GM18909 (cell line): Measurements from ENCODE around the gene TEKT1.
"Not testable (repeated sequence)": the region's sequence is repeated elsewhere in the genome, so short reads cannot be mapped to it uniquely, and the experiment has no call there.

Experiments
- ATAC-seq: cut with Tn5 transposase; IDR thresholded peaks from one replicate; pipeline ENCODE4 v1.9.1; 2021; ENCODE audit warnings: mild to moderate bottlenecking; ENCODE audit not compliant: unreplicated experiment, poor library complexity

TEKT1 gene

DNA sequence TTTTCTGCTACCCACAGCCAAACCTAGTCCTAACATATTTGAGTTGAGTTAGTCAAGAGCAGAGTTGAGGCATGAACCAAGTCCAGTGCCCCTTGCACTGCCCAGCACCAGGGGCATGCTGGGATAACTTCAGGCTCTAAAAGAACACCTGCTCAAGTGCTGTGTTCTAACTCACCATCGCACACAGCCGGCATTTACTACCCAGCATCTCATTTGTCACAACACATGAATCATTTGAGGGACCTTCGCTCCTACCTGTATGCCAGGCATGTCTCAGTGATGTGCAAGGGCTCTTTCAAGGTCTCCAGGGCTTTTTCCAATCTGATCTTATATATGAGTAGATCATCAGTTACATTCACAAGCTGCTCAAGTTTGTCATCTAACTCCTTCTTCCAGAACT, 12.6 kb downstream of the TEKT1 start:
- ATAC-seq: no peak

DNA sequence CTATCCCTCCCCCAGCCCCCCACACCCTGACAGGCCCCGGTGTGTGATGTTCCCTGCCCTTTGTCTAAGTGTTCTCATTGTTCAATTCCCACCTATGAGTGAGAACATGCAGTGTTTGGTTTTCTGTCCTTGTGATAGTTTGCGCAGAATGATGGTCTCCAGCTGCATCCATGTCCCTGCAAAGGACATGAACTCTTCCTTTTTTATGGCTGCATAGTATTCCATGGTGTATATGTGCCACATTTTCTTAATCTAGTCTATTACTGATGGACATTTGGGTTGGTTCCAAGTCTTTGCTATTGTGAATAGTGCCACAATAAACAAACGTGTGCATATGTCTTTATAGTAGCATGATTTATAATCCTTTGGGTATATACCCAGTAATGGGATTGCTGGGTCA, 15.2 kb downstream of the TEKT1 start:
- not testable (repeated sequence) for ATAC-seq

DNA sequence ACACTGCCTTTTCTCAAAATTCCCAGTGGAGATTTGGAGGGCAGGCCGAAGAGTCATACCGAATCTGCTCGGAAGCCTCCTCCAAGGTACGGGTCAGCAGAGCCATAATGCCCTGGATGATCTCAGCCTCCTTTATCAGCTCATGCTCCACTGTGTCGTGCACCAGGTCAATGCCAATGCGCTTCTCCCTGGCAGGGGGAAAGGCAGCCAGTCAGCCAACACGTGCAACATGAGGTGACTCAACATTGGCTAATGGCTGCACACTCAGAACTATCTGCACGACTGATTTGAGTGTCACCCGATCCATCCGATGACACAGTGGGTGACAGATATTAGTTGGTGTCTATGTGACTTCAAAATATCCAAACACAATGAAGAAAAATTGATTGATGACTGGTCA, 15.8 kb downstream of the TEKT1 start:
- no peak for ATAC-seq

DNA sequence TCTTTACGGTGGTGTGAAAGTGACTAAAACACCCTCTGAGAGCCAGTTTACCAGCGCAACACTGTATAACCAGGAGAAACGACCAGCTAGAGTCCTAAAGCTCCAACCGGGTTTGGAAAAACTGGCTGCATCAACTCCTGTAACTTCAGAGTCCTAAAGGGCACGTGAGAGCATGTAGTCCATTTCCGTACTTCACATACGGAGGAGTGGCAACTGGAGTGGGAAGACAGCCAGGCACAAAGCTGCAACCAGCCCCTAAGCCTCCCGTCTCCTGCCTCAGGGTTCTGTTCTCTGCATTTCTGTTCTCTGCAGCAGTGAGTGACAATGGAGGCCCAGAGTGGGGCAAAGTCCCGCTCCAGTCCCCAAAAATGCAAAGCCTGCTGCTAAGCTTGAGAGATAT, 19.2 kb downstream of the TEKT1 start:
- ATAC-seq: no peak

DNA sequence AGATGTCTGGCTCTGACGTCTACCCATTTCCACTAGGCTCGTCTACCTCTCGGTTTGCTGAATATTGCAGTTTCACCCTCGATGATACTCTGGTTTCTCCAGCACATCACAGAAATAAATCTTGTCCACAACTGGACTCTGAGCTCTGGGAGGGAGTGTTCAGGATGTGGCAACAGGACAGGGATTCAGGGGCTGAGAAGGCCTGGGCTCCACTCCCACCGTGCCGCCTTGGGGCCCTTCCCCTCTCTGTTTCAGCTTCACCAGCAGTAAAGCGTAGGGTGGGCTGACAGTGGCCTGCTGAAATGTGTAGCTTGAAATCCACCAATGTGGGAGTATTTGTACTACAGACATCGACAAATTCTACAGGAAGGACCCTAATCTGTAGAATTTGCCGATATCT, 20.0 kb downstream of the TEKT1 start:
- ATAC-seq: no peak

DNA sequence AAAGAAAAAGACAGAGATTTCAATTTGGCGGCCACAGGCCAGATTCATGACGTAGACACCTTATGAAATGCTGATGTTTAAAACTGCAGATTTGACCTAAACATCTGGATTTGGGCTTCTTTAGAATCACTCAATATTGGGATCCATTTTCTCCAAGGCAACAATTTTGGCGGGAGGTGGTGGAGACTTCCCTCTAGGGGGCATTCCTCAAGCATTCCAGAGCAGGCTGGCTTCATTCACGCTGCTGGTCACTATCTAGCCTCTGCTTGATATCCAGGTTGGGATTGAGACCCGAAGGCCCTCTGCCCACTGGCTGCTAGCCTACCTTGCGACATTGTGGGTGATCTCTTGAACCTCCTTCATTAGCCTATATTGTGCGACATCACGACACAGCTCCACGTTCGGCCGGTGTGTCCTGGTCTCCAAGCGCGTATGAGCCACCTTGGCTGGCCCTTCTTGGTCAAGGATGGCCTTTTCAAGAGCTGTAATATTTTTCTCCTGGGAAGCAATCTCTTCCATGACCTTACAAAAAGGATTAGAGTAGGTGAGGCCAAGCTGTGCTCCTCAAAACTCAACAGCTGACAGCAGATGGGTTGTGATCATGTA, 31.0 kb downstream of the TEKT1 start:
- no peak for ATAC-seq

DNA sequence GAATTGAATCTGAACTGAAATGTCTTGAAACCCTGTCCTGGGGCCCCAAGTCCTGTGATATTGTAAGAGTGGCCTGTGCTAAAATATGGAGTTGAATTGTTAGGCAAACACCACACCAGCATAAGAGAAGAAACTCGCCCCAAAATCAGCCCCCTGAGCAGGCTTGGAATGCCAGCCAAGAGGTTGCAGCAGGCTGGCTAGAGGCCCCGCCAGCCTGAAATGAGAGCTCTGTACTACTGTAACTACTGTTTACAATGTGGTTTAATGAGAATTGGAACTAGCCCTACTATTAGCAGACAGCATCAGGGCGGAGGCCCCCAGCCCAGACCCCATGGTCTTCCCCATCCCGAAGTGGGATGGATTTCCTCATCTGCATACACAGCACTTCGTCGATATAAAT, 31.8 kb downstream of the TEKT1 start:
- no peak for ATAC-seq

DNA sequence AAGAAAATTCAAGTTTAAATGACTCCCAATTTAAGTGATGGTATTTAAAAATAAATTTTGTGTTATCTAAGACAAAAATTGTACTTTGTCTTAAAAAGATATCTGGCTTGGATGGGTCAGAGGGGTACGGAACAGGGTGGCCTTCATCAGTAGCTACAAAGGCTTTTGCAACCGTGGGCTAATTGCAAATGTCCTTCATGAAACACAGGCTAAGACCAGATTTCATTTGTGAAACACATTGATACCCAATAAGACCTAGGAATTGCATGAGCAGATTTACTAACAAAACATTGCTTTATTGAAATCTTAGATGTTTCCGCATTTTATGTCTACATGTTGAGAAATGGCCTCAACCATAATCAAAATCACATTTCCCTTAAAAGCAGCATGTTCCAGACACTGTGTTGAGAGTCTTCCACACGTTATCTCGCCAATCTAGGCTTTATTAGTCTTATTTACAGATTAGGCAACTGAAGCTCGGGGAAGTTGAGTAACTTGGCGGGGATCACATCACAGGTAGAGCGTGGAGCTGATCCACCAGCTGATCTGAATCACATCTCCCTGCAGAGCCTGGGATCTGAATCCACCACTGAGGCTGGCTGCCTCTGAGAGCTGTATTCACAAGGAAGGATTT, 33.7 kb downstream of the TEKT1 start:
- no peak for ATAC-seq

DNA sequence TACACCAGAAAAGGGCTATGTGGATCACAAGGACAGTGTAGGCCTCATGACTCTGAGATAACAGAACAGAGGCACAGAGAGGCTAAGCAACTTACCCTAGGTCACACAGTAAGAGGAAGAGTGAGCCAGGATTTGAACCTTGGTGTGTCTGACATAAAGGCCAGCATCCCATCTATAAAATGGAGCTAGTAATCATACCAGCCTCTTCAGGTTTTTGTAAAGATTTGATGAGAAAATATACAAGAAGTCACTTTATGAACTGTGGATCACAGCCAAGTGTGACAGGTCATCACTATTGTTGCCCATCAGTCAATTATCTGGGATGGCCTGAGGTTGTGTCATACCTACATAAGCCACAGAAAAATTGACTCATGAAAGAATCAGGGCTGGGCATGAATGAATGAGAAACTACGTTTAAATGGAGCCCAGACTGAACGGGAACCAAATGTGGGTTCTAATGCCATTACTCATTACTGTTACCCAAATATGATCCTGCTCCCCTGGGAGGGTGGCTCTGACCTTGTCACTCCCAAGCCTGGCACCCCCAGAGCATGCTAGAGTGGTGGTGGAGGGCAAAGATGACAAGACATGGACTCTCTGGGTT, 34.5 kb downstream of the TEKT1 start:
- no peak for ATAC-seq

DNA sequence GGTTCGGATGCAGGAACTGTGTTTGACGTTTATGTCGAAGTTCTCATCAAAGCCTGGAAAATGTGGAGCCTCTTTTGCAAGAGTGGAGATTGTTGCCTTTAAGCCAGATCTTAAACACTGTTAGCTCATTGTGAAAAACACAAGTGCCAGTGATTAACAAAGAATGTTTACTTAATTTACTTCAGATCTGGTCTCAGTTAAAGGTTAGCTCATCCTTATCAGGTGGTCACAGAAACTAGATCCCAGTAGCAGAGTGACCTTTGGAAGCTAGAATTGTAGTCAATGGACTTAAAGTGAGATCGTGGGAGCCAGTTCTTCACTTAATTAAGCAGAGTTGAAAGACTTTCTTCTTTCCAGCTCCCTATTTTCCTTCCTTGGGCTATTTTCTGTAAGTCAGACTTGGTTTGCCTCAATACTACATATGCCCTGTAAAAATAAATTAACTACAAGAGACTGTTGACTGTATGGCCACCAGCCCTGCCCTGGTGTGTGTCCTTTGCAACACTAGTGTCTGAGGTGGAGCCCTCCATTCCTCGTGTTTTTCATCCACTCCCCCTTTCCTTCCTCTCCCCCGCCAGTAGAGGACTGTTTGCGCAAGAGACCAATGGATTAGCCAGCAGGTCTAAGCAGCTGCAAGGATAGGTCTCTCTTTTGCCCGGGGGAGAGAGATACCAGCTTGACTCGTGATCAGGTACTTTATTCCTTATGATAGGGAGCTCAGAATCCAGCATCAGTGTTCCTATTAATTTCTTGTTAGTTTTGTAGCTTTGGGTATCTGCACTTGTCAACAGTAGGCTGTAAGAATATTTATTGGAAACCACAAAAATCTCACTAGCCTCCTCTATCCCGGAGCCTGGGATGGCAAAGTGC, 35.3 kb downstream of the TEKT1 start:
- no peak for ATAC-seq

DNA sequence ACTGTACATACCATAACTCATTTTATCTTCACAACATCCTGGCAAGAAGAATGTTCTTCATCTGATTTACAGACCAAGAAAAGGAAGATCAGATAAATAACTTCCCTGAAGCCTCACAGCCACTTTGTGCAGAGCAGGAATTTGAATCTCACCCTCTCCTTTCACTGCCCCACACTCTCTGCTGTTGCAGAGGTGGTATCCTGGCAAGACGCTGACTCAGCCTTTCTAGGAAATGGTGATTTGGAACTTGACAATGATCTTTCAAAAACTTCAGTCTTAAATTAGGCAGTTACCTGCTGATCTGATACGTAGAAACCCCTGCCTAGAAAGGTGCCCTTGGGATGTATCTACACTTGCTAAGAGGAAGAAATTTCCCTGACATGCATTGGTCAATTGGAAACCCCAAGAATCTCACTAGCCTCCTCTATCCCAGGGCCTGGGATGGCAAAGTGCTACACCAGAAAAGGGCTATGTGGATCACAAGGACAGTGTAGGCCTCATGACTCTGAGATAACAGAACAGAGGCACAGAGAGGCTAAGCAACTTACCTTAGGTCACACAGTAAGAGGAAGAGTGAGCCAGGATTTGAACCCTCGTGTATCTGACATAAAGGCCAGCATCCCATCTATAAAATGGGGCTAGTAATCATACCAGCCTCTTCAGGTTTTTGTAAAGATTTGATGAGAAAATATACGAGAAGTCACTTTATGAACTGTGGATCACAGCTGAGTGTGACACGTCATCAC, 37.6 kb downstream of the TEKT1 start:
- no peak for ATAC-seq

DNA sequence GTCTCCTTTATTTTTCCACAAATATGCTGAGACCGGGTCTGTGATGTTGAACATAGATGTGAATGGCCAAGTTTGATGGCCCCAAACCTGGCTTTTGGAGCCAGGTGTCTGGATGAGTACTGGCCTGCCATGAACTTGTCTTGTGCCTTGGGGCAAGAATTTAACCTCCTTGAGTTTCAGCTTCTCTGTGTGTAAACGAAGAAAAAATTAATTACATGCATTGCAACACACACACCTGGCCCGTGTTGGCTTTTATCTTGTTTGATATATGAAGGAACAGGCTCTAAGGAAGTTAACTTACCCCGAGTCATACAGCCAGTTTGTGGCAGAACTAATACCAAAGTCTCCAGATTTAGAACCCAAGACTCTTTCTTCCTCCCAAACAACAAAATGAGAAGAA, 42.4 kb downstream of the TEKT1 start:
- no peak for ATAC-seq

DNA sequence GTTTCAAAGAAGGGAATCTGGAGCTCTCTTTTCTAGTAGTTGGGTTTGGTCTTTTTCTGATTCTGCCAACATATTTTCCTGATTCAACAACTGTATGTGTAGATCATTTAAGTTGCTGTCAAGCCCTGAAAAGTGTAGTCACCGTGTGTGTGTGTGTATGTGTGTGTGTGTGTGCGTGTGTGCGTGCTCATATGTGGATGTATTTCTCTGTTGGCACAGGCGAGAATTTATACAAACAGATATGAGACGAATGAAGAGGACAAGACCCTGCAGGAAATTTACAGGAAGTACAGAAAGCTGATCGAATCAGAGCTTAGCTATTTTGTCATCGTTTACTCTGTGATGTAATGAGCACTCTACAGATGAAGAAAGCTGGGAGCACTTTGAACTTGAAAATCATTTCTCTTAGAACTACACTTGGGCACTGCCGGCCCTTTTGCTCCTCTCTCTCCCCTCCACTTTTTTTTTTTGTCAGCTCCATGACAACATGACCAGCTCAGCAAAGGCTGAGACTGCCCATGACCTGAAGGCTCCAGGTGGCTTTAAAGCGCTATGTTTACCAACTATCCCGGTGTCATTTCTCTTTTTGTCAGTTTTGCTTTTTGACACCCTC, 44.3 kb downstream of the TEKT1 start:
- no peak for ATAC-seq

DNA sequence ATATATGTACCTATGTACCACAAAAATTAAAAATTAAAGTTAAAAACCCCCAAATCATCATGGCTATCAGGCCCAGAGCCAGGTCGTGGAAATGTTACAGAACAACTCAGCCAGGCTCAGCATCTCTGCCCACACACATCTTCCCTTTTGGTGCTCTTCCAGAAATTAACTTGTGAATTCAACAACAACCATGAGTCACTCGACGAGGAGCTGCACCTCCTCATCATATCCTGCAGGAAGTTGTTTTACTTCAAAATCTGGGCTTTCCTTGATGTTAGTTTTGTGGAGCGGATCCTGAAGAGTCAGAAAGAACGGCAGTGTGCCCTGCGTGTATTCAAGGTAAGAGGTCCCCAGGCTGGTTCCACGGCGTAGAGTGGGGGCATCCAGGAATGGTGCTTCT, 44.9 kb downstream of the TEKT1 start:
- no peak for ATAC-seq

DNA sequence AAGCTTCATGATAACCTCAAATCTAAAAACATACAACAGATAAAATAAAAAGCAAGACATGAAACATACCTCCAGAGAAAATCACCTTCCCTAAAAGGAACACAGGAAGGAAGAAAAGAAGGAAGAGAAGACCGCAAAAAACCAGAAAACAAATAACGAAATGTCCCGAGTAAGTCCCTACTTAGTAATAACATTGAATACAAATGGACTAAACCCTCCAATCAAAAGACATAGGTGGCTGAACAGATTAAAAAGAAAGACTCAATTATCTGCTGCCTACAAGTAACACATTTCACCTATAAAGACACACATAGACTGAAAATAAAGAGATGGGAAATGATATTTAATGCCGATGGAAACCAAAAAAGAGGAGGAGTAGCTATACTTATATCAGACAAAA, 49.3 kb downstream of the TEKT1 start:
- ATAC-seq: no peak

DNA sequence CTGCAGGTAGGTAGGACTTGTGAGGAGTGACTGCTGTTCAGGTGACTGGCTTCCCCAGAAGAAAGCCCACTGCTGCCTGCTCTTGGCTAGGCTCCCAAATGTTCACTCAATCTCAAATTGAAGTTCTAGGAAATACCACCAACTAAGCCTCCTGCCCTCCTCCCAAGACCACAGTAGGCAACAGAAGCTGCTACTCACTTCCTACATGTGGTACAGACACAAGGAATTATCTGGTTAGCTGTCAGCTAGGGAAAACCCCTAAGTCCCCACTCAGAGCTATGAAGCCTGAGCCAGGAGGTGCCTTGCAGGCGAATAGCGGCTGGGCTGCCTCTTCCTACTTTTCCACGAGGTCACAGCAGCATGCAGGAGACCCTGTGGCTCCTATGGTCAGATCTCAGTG, 50.6 kb downstream of the TEKT1 start:
- no peak for ATAC-seq

DNA sequence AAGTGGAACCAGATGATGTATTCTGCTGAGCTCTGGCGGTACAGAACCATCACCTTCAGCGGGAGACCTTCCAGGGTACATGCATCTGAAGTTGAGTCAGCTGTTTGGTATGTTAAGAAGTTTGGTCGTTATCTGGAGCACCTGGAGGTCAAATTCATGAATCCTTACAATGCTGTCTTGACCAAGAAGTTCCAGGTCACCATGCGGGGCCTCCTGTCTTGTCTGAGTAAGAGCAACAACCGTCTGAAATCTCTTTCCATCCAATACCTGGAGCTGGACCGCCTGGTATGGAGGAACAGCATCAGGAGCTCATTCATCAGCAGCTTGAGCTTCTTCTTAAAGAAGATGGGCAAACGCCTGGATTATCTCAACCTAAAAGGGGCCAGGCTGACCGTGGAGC, 51.5 kb downstream of the TEKT1 start:
- no peak for ATAC-seq

DNA sequence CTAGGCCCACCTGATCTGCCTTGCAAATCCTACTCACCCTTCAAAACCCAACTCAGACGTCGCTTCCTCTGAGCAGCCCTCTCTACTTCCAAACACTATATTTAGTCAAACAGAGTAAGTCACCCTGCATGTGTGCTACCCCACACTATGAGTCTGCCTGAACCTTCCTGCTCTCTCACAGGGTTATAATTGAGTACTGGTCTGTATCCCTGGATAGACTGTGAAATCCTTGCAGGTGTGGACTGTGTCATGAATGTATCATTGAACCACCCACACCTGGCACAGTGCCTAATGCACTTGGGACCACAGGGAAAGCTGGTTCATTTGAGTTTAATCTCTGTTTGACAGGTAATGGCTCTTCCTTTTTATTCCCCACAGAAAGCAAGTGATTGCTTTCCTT, 52.1 kb downstream of the TEKT1 start:
- ATAC-seq: no peak

DNA sequence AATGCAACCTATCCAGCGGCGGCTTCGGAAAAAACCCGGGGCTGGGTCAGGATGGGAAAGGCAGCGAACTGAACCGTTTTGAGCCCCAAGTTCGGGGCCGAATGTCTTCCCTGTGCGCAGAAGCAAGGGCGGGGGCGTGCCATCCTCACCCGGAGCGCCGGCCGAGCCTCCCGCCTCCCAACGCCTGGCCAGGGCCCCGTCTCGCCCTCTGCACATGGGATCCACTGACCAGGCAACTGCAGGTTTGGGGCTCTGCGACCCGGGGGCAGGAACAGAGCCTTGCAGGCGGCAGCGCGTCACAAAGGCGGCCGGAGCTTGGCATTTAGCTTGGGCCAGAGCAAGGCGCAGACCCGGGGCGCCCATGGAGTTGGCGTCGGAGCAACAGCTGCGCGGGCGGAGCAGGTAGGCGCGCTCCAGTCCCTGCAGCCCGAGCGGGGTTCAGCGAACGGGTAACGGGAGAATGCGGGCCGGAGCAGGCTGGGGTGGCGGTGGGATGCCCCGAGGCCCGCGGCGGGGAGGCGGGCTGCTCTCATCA, 55.6 kb downstream of the TEKT1 start, which contains the start of gene FBXO39:
FBXO39 (plus strand) TSS at position 345 of the 535 bp plus-strand sequence. CDS start 3,654 bp downstream, outside the sequence.
- no peak for ATAC-seq

DNA sequence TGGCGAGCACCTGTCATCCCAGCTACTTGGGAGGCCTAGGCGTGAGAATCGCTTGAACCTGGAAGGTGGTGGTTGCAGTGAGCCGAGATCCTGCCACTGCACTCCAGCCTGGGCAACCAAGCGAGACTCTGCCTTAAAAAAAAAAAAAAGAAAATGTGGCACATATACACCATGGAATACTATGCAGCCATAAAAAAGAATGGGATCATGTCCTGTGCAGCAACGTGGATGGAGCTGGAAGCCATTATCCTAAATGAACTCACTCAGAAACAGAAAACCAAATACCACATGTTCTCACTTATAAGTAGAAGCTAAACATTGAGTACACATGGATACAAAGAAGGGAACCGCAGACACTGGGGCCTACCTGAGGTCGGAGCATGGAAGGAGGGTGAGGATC, 56.6 kb downstream of the TEKT1 start:
- not testable (repeated sequence) for ATAC-seq
